B cell (primary cell): ENCODE results near the gene SSU72. TPM values are rescaled to one million over a fixed set of nuclear protein-coding genes. Genes with fewer than 3 reads are reported as not detected.

Source experiments
- ATAC-seq: fragments of 200-7000 bp; cut with Tn5 transposase; one replicate; pipeline ENCODE4 v1.10.0; 2021; ENCODE audit warnings: low read depth, mild to moderate bottlenecking, moderate number of reproducible peaks, moderate library complexity
- CTCF ChIA-PET: fragments of 350-600 bp; sonication (Branson Sonifier 250); formaldehyde crosslinking; loops from one replicate; lab custom pipeline; 2021; ENCODE audit warnings: antibody characterized with exemption, inconsistent platforms; lab: Charles Lee
- POLR2A ChIA-PET: fragments of 350-600 bp; sonication (Branson Sonifier 250); formaldehyde crosslinking; loops from one replicate; lab custom pipeline; 2021; ENCODE audit warnings: antibody characterized with exemption; lab: Charles Lee
- DNase-seq: peaks from one replicate; pipeline ENCODE4 v3.0.0; 2013
- H2AFZ ChIP-seq: 2 replicates; pipeline ENCODE4 v1.6.1; 2012; ENCODE audit warnings: mild to moderate bottlenecking, low read depth, low read length; ENCODE audit not compliant: insufficient read depth, poor library complexity, severe bottlenecking
- H3K27ac ChIP-seq, 2 donors: 1 replicate in 1 of 2; 2 replicates in 1 of 2; pipeline ENCODE4 v1.5.1; 2012 to 2013; ENCODE audit warnings: low read length in 2 of 2, mild to moderate bottlenecking in 2 of 2, moderate library complexity in 1 of 2
- H3K27me3 ChIP-seq, 4 experiments: fragments of 200-600 bp in 1 of 4; sonication (generic) in 1 of 4; replicated peaks in 1 of 4; 1 replicate in 2 of 4; 2 replicates in 2 of 4; pipeline versions ENCODE4 v1.6.1 to v1.7.0; 2013 to 2016; ENCODE audit warnings: low read length in 3 of 4, mild to moderate bottlenecking in 2 of 4, mixed read lengths in 1 of 4, moderate library complexity in 1 of 4; ENCODE audit not compliant: insufficient read depth in 4 of 4, control insufficient read depth in 3 of 4; ENCODE audit errors: control extremely low read depth in 1 of 4
- H3K36me3 ChIP-seq, 2 experiments: replicated peaks in 1 of 2; 1 replicate in 1 of 2; 2 replicates in 1 of 2; pipeline versions ENCODE4 v1.6.1 to v1.7.1; 2013; ENCODE audit warnings: low read length in 1 of 2; ENCODE audit not compliant: insufficient read depth in 2 of 2, control insufficient read depth in 1 of 2; ENCODE audit errors: control extremely low read depth in 1 of 2, extremely low read depth in 1 of 2
- H3K4me1 ChIP-seq, 2 donors: fragments of 200-600 bp in 1 of 2; sonication (generic) in 1 of 2; 1 replicate in 1 of 2; 2 replicates in 1 of 2; pipeline versions ENCODE4 v1.5.1 to v1.6.1; 2013 to 2017; ENCODE audit warnings: low read length in 2 of 2; ENCODE audit not compliant: control insufficient read depth in 2 of 2, insufficient read depth in 2 of 2
- H3K4me2 ChIP-seq: replicated peaks from 2 replicates; pipeline ENCODE3; 2012; ENCODE audit warnings: mild to moderate bottlenecking, low read depth, low read length; ENCODE audit not compliant: poor library complexity, severe bottlenecking
- H3K4me3 ChIP-seq, 5 experiments: fragments of 200-600 bp in 1 of 5; sonication (generic) in 1 of 5; 1 replicate in 3 of 5; 2 replicates in 2 of 5; pipeline versions ENCODE4 v1.5.1 to v1.7.0; 2011 to 2016; ENCODE audit warnings: low read length in 4 of 5, mild to moderate bottlenecking in 4 of 5, low read depth in 2 of 5, control low read depth in 1 of 5, moderate library complexity in 1 of 5; ENCODE audit not compliant: insufficient read depth in 1 of 5; ENCODE audit errors: control extremely low read depth in 1 of 5, extremely low read depth in 1 of 5
- H3K79me2 ChIP-seq: fragments of 200-600 bp; sonication (generic); one replicate; pipeline ENCODE4 v1.6.0; 2016; ENCODE audit warnings: low read length; ENCODE audit not compliant: control insufficient read depth, insufficient read depth
- H3K9ac ChIP-seq: fragments of 200-600 bp; sonication (generic); 2 replicates; pipeline ENCODE4 v1.6.1; 2017; ENCODE audit warnings: mild to moderate bottlenecking, low read length, moderate library complexity
- H3K9me3 ChIP-seq, 3 donors: one replicate each; pipeline versions ENCODE4 v1.6.1 to v1.7.1; 2013; ENCODE audit warnings: low read length in 2 of 3; ENCODE audit not compliant: control insufficient read depth in 2 of 3, insufficient read depth in 1 of 3; ENCODE audit errors: control extremely low read depth in 1 of 3
- H4K20me1 ChIP-seq: 2 replicates; pipeline ENCODE4 v1.6.0; 2012; ENCODE audit warnings: mild to moderate bottlenecking, low read length; ENCODE audit not compliant: insufficient read depth, control insufficient read depth, poor library complexity, severe bottlenecking
- H3K27ac Mint-ChIP-seq: one replicate; pipeline ENCODE4 v1.8.0; 2021; ENCODE audit warnings: mixed read lengths
- H3K27me3 Mint-ChIP-seq: one replicate; pipeline ENCODE4 v1.8.0; 2021; ENCODE audit warnings: mixed read lengths
- H3K4me1 Mint-ChIP-seq: one replicate; pipeline ENCODE4 v1.8.0; 2021; ENCODE audit warnings: mixed read lengths
- H3K4me3 Mint-ChIP-seq: one replicate; pipeline ENCODE4 v1.8.0; 2021; ENCODE audit warnings: mixed read lengths
- H3K9me3 Mint-ChIP-seq: one replicate; pipeline ENCODE4 v1.8.0; 2022; ENCODE audit warnings: mixed read lengths; ENCODE audit not compliant: insufficient read depth
- EZH2 ChIP-seq: IDR thresholded peaks from 2 replicates; pipeline ENCODE4 v1.6.1; 2012; ENCODE audit warnings: borderline replicate concordance, low read depth, mild to moderate bottlenecking, moderate library complexity, low read length; ENCODE audit not compliant: insufficient read depth, poor library complexity, severe bottlenecking
- WGBS: methylation state at CpG from one replicate; pipeline ENCODE4 v1.1.5; 2013; ENCODE audit warnings: missing lambda C conversion rate; ENCODE audit not compliant: insufficient coverage; 5-methylcytosine and 5-hydroxymethylcytosine counted together
- intact Hi-C: fragments of 100-400 bp; cut with micrococcal nuclease; formaldehyde crosslinking; loops from one replicate; pipeline ENCODE4 v1.10.0; 2022
- polyA plus RNA-seq: library from polyadenylated mRNA; depleted of rRNA; stranded (reverse); fragments of >200 nt; gene quantifications from 2 replicates; pipeline ENCODE4 v1.2.3, GENCODE V29; 2012
- total RNA-seq, 2 donors: library from RNA; stranded (reverse); fragments of 120-200 nt in 1 of 2; gene quantifications; 1 replicate in 1 of 2; 2 replicates in 1 of 2; pipeline versions ENCODE4 v1.2.3 to v1.2.4, GENCODE V29; 2013 to 2022
- TF ChIP-seq, protein P1 (sequence below): fragments of 200-600 bp; IDR thresholded peaks from one replicate; pipeline ENCODE4 v1.8.0; 2022; ENCODE audit warnings: antibody characterized with exemption, mild to moderate bottlenecking

Gene SSU72
- total and polyA plus RNA-seq, 2 donors (not counting 1 experiment from before 2014, with no cell fraction given), result 86.8 to 112 TPM

GRCh38 chr1:1536938-1537546, 37.6 kb downstream of the SSU72 start:
- peaks cover 1% of the 10 kb centered on the region for H3K9me3 Mint-ChIP-seq
- Histone ChIP-seq H3K4me1 (peaks cover 6 to 11% of the 10 kb centered on the region in 2 donors), H3K9me3 (peaks cover 0 to 4% (median under 1%) of the 10 kb centered on the region in 3 donors), H2AFZ (no peak overlapping the region), H3K27ac (no peak overlapping the region), H3K36me3 (peaks cover 0 to 11% of the 10 kb centered on the region in 2 experiments), H3K79me2 (peaks cover 12% of the 10 kb centered on the region), H3K9ac (no peak overlapping the region), H3K4me2 (no peak overlapping the region), H3K27me3 (peaks cover 0 to 7% (median 1%) of the 10 kb centered on the region in 4 experiments), H3K4me3 (no peak overlapping the region), H4K20me1 (peaks cover 8% of the 10 kb centered on the region)
- 89% methylated on average over 15 of the region's 15 CpGs for WGBS
- no peak overlapping the region for H3K27ac Mint-ChIP-seq
- TF ChIP-seq EZH2, result no peak
- TF ChIP-seq, protein P1, sequence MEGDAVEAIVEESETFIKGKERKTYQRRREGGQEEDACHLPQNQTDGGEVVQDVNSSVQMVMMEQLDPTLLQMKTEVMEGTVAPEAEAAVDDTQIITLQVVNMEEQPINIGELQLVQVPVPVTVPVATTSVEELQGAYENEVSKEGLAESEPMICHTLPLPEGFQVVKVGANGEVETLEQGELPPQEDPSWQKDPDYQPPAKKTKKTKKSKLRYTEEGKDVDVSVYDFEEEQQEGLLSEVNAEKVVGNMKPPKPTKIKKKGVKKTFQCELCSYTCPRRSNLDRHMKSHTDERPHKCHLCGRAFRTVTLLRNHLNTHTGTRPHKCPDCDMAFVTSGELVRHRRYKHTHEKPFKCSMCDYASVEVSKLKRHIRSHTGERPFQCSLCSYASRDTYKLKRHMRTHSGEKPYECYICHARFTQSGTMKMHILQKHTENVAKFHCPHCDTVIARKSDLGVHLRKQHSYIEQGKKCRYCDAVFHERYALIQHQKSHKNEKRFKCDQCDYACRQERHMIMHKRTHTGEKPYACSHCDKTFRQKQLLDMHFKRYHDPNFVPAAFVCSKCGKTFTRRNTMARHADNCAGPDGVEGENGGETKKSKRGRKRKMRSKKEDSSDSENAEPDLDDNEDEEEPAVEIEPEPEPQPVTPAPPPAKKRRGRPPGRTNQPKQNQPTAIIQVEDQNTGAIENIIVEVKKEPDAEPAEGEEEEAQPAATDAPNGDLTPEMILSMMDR, result no peak
- no peak overlapping the region for H3K4me3 Mint-ChIP-seq
- ATAC-seq, result no peak
- peaks cover 3% of the 10 kb centered on the region for H3K27me3 Mint-ChIP-seq
- POLR2A ChIA-PET, result no interaction called here
- CTCF ChIA-PET, result no interaction called here
- intact Hi-C loops, result no loop called here
- no peak for DNase-seq
- H3K4me1 Mint-ChIP-seq, result peaks cover 7% of the 10 kb centered on the region

- TF ChIP-seq EZH2, result no peak
- TF ChIP-seq, protein P1, result no peak
- no peak overlapping the region for H3K4me3 Mint-ChIP-seq
- H3K9me3 Mint-ChIP-seq, result peaks cover 4% of the 10 kb centered on the region
- H3K36me3 ChIP-seq, result peaks cover 0 to 4% of the 10 kb centered on the region in 2 experiments
- no peak overlapping the region for H3K4me3 ChIP-seq
- intact Hi-C loops, result no loop called here
- H3K9me3 ChIP-seq, result peaks cover 1 to 10% (median 4%) of the 10 kb centered on the region in 3 donors
- POLR2A ChIA-PET, result no interaction called here
- H3K79me2 ChIP-seq, result peaks cover 8% of the 10 kb centered on the region
- CTCF ChIA-PET, result no interaction called here
- H2AFZ ChIP-seq, result no peak overlapping the region
- H3K27me3 ChIP-seq, result peaks cover 0 to 7% (median 1%) of the 10 kb centered on the region in 4 experiments
- 92% methylated on average over 47 of the region's 48 CpGs for WGBS
- H3K27ac ChIP-seq, result no peak overlapping the region
- no peak for ATAC-seq
- H3K27me3 Mint-ChIP-seq, result peaks cover 3% of the 10 kb centered on the region
- no peak overlapping the region for H3K4me2 ChIP-seq
- DNase-seq, result no peak
- H3K27ac Mint-ChIP-seq, result no peak overlapping the region
- peaks cover 7% of the 10 kb centered on the region for H4K20me1 ChIP-seq
- peaks cover 6 to 11% of the 10 kb centered on the region in 2 donors for H3K4me1 ChIP-seq
- H3K4me1 Mint-ChIP-seq, result peaks cover 6% of the 10 kb centered on the region
- H3K9ac ChIP-seq, result no peak overlapping the region
Measured at GRCh38 chr1:1536019-1536937, 38.4 kb downstream of the SSU72 start.
